BLaER1 treated with 17β-estradiol and CSF1 and Interleukin-3, amounts not matched to agents 10 nM and 100 nM (cell line): ENCODE results near the gene SYCP2L.

Source experiments
- H3K27ac ChIP-seq, 11 experiments: shearing (Covaris generic); formaldehyde crosslinking; 2 replicates each; pipeline ENCODE4 v1.8.1; 2022
- H3K27me3 ChIP-seq, 11 experiments: shearing (Covaris generic); formaldehyde crosslinking; 2 replicates each; pipeline ENCODE4 v1.8.1; 2022
- H3K36me3 ChIP-seq, 11 experiments: shearing (Covaris generic); formaldehyde crosslinking; 2 replicates each; pipeline ENCODE4 v1.8.1; 2022
- H3K4me1 ChIP-seq, 10 experiments: shearing (Covaris generic); formaldehyde crosslinking; 2 replicates each; pipeline ENCODE4 v1.8.1; 2022
- H3K4me2 ChIP-seq, 11 experiments: shearing (Covaris generic); formaldehyde crosslinking; 2 replicates each; pipeline ENCODE4 v1.8.1; 2022
- H3K4me3 ChIP-seq, 10 experiments: shearing (Covaris generic); formaldehyde crosslinking; 2 replicates each; pipeline ENCODE4 v1.8.1; 2022
- H3K9ac ChIP-seq, 11 experiments: shearing (Covaris generic); formaldehyde crosslinking; 2 replicates each; pipeline ENCODE4 v1.8.1; 2022
- H3K9me3 ChIP-seq, 11 experiments: shearing (Covaris generic); formaldehyde crosslinking; replicated peaks in 1 of 11; 2 replicates each; pipeline ENCODE4 v1.8.1; 2022
- H4K20me1 ChIP-seq, 11 experiments: shearing (Covaris generic); formaldehyde crosslinking; 2 replicates each; pipeline ENCODE4 v1.8.1; 2022
- Cebpa-rat ChIP-seq, 11 experiments: shearing (Covaris generic); IDR thresholded peaks; 2 replicates each; pipeline ENCODE4 v1.8.1; 2022

The SYCP2L gene

GRCh38 chr6:11015102-11015501, 128.2 kb downstream of the SYCP2L start:
- Histone ChIP-seq H3K4me1 (peaks cover 0 to 47% (median 17%) of the 10 kb centered on the region in 10 experiments; a peak in 14 of 20 replicates), H3K4me2 (no peak overlapping the region), H4K20me1 (peaks cover 0 to 12% (median 0%) of the 10 kb centered on the region in 11 experiments; a peak in 2 of 22 replicates), H3K27me3 (no peaks in the 10 kb centered on the region), H3K9ac (no peak overlapping the region), H3K27ac (no peak overlapping the region), H3K36me3 (peaks cover 0 to 7% (median 0%) of the 10 kb centered on the region in 11 experiments; a peak in 3 of 22 replicates), H3K4me3 (no peak overlapping the region), H3K9me3 (no peaks in the 10 kb centered on the region; a peak in 1 of 22 replicates)
- TF ChIP-seq Cebpa-rat (IDR thresholded peaks at IDR 0.05) = no peak

GRCh38 chr6:11016452-11016851, 129.6 kb downstream of the SYCP2L start:
- no peak overlapping the region for H3K27ac ChIP-seq
- H3K9ac ChIP-seq = no peak overlapping the region
- TF ChIP-seq Cebpa-rat (IDR thresholded peaks at IDR 0.05) = no peak
- H3K36me3 ChIP-seq = 0 out of 22 replicates have a peak, but pooled peaks cover 0 to 5% (median 0%) of the 10 kb centered on the region in 11 experiments
- no peaks in the 10 kb centered on the region; a peak in 1 of 22 replicates for H3K9me3 ChIP-seq
- peaks cover 0 to 12% (median 0%) of the 10 kb centered on the region in 11 experiments; a peak in 2 of 22 replicates for H4K20me1 ChIP-seq
- H3K27me3 ChIP-seq = no peaks in the 10 kb centered on the region
- no peak overlapping the region for H3K4me3 ChIP-seq
- peaks cover 0 to 41% (median 17%) of the 10 kb centered on the region in 10 experiments; a peak in 14 of 20 replicates for H3K4me1 ChIP-seq
- no peak overlapping the region for H3K4me2 ChIP-seq

GRCh38 chr6:11017090-11017489, 130.2 kb downstream of the SYCP2L start:
- Histone ChIP-seq H3K9me3 (no peaks in the 10 kb centered on the region; a peak in 1 of 22 replicates), H3K4me1 (peaks cover 0 to 35% (median 17%) of the 10 kb centered on the region in 10 experiments; a peak in 14 of 20 replicates), H3K27ac (no peak overlapping the region), H3K9ac (no peak overlapping the region), H3K4me2 (peak overlapping the region in 3 of 11 experiments; percentile 6 to 33 (median 27); a peak in 5 of 22 replicates), H3K27me3 (no peaks in the 10 kb centered on the region), H3K36me3 (peaks cover 0 to 5% (median 0%) of the 10 kb centered on the region in 11 experiments; a peak in 4 of 22 replicates), H4K20me1 (peaks cover 0 to 7% (median 0%) of the 10 kb centered on the region in 11 experiments; a peak in 2 of 22 replicates), H3K4me3 (no peak overlapping the region)
- TF ChIP-seq Cebpa-rat (IDR thresholded peaks at IDR 0.05) = no peak

- 0 out of 22 replicates have a peak, but pooled peaks of 1 of the 11 experiments have one; percentile 20 for TF ChIP-seq Cebpa-rat (IDR thresholded peaks at IDR 0.05)
- H3K4me3 ChIP-seq = no peak overlapping the region
- H3K9me3 ChIP-seq = no peaks in the 10 kb centered on the region; a peak in 1 of 22 replicates
- H3K4me2 ChIP-seq = no peak overlapping the region
- H3K27ac ChIP-seq = no peak overlapping the region
- peaks cover 0 to 8% (median 0%) of the 10 kb centered on the region in 11 experiments; a peak in 4 of 22 replicates for H3K36me3 ChIP-seq
- no peaks in the 10 kb centered on the region for H3K27me3 ChIP-seq
- peaks cover 0 to 28% (median 9%) of the 10 kb centered on the region in 10 experiments; a peak in 14 of 20 replicates for H3K4me1 ChIP-seq
- H3K9ac ChIP-seq = no peak overlapping the region
- H4K20me1 ChIP-seq = peaks cover 0 to 7% (median 0%) of the 10 kb centered on the region in 11 experiments; a peak in 1 of 22 replicates
Measured at GRCh38 chr6:11018225-11018624, 131.4 kb downstream of the SYCP2L start.

GRCh38 chr6:11021003-11021402, 134.2 kb downstream of the SYCP2L start:
- peaks cover 0 to 16% (median under 1%) of the 10 kb centered on the region in 10 experiments; a peak in 8 of 20 replicates for H3K4me1 ChIP-seq
- H3K27me3 ChIP-seq = no peaks in the 10 kb centered on the region
- no peak overlapping the region for H3K9ac ChIP-seq
- TF ChIP-seq Cebpa-rat (IDR thresholded peaks at IDR 0.05) = no peak
- H3K9me3 ChIP-seq = no peaks in the 10 kb centered on the region
- no peak overlapping the region for H3K4me2 ChIP-seq
- H4K20me1 ChIP-seq = peaks cover 0 to 5% (median 0%) of the 10 kb centered on the region in 11 experiments; a peak in 2 of 22 replicates
- no peak overlapping the region for H3K27ac ChIP-seq
- no peak overlapping the region for H3K4me3 ChIP-seq
- H3K36me3 ChIP-seq = peaks cover 0 to 8% (median 0%) of the 10 kb centered on the region in 11 experiments; a peak in 4 of 22 replicates

- peaks cover 0 to 22% (median 3%) of the 10 kb centered on the region in 10 experiments; a peak in 8 of 20 replicates for H3K4me1 ChIP-seq
- H3K27me3 ChIP-seq = no peaks in the 10 kb centered on the region
- H3K4me3 ChIP-seq = no peak overlapping the region
- H3K36me3 ChIP-seq = peaks cover 0 to 13% (median 0%) of the 10 kb centered on the region in 11 experiments; a peak in 4 of 22 replicates
- H3K27ac ChIP-seq = no peak overlapping the region
- H4K20me1 ChIP-seq = peaks cover 0 to 5% (median 0%) of the 10 kb centered on the region in 11 experiments; a peak in 2 of 22 replicates
- H3K9ac ChIP-seq = no peak overlapping the region
- H3K9me3 ChIP-seq = no peaks in the 10 kb centered on the region
- no peak overlapping the region for H3K4me2 ChIP-seq
- TF ChIP-seq Cebpa-rat (IDR thresholded peaks at IDR 0.05) = no peak
Measured at GRCh38 chr6:11021714-11022113, 134.9 kb downstream of the SYCP2L start.

GRCh38 chr6:11023032-11023431, 136.2 kb downstream of the SYCP2L start:
- no peaks in the 10 kb centered on the region for H3K27me3 ChIP-seq
- H4K20me1 ChIP-seq = peaks cover 0 to 5% (median 0%) of the 10 kb centered on the region in 11 experiments; a peak in 2 of 22 replicates
- no peak overlapping the region for H3K4me3 ChIP-seq
- H3K36me3 ChIP-seq = peaks cover 0 to 15% (median 0%) of the 10 kb centered on the region in 11 experiments; a peak in 4 of 22 replicates
- H3K4me2 ChIP-seq = no peak overlapping the region
- TF ChIP-seq Cebpa-rat (IDR thresholded peaks at IDR 0.05) = no peak
- H3K4me1 ChIP-seq = peaks cover 0 to 15% (median 2%) of the 10 kb centered on the region in 10 experiments; a peak in 5 of 20 replicates
- H3K9ac ChIP-seq = no peak overlapping the region
- H3K27ac ChIP-seq = no peak overlapping the region
- H3K9me3 ChIP-seq = no peaks in the 10 kb centered on the region
